ENCODE measurements around the gene PRKCH.
A peak's percentile ranks its signal among the peaks of the same experiment; 100 is the strongest.

Gene PRKCH

GRCh38 chr14:61524211-61524806, 202.9 kb downstream of the PRKCH start:
- Histone ChIP-seq H3K9me3 (ENCODE audit: control insufficient read depth, low read length) (no peaks in the 10 kb centered on the region), H3K9ac (ENCODE audit: low read length) (peak overlapping the region; percentile 47), H3K79me1 (replicated peaks; ENCODE audit: low read length, poor library complexity, severe bottlenecking) (peaks cover 10% of the 10 kb centered on the region), H3K4me3 (ENCODE audit: insufficient read depth in 1 of 2, low read depth in 1 of 2, low read length in 2 of 2) (no peak overlapping the region), H3K18ac (ENCODE audit: low read depth in 1 of 2, low read length in 2 of 2) (peak overlapping the region in 1 of 2 experiments; percentile 63), H3K23ac (ENCODE audit: low read length in 2 of 2) (no peak overlapping the region), H3K14ac (ENCODE audit: low read length in 2 of 2) (no peak overlapping the region), H2AK5ac (ENCODE audit: low read length, severe bottlenecking) (no peak overlapping the region), H4K8ac (ENCODE audit: low read length) (peak overlapping the region; percentile 62), H2AFZ (ENCODE audit: low read depth, low read length) (no peak overlapping the region), H3K36me3 (ENCODE audit: control insufficient read depth in 1 of 2, insufficient read depth in 2 of 2, low read depth in 1 of 2, low read length in 2 of 2) (no peaks in the 10 kb centered on the region), H3K27me3 (ENCODE audit: control insufficient read depth in 1 of 2, insufficient read depth in 1 of 2, low read length in 2 of 2) (no peaks in the 10 kb centered on the region), H2BK12ac (ENCODE audit: low read length in 2 of 2) (peak overlapping the region in 1 of 2 experiments; percentile 50), H2BK15ac (ENCODE audit: low read depth, poor library complexity, severe bottlenecking) (no peak overlapping the region), H4K91ac (ENCODE audit: low read length) (no peak overlapping the region), H3K27ac (ENCODE audit: low read length, poor library complexity, severe bottlenecking) (peak overlapping the region; percentile 96), H3K4me2 (ENCODE audit: low read length, poor library complexity, severe bottlenecking) (peak overlapping the region; percentile 13), H2BK5ac (ENCODE audit: low read depth, low read length, poor library complexity, severe bottlenecking) (peak overlapping the region; percentile 46), H3K4ac (ENCODE audit: low read depth in 1 of 2, low read length in 2 of 2) (peak overlapping the region in 1 of 2 experiments; percentile 11), H2BK120ac (ENCODE audit: low read depth, low read length) (no peak overlapping the region), H3K4me1 (ENCODE audit: control insufficient read depth, insufficient read depth, low read depth, low read length) (peaks cover 37% of the 10 kb centered on the region)
- peak; percentile 88 for DNase-seq
- 45% methylated on average over 3 of the region's 4 CpGs for WGBS

DNA sequence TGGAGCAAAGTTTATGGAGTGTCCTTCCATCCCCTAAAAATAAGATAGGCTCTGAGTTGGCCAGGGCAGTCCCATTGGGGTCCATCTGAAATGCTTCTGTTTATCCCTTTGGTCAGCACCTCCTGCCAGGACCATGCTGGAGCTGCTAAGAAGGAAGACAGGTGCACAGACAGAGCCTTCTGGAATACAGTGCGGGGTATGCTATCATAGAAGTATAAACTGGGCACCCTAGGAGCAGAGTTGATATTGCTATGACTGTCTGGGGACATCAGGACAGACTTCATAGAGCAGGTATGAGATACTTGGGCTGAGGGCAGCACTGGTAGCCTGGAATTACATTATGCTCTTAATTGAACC, 203.5 kb downstream of the PRKCH start:
- no peaks in the 10 kb centered on the region for H3K36me3 ChIP-seq (ENCODE audit: control insufficient read depth in 1 of 2, insufficient read depth in 2 of 2, low read depth in 1 of 2, low read length in 2 of 2)

DNA sequence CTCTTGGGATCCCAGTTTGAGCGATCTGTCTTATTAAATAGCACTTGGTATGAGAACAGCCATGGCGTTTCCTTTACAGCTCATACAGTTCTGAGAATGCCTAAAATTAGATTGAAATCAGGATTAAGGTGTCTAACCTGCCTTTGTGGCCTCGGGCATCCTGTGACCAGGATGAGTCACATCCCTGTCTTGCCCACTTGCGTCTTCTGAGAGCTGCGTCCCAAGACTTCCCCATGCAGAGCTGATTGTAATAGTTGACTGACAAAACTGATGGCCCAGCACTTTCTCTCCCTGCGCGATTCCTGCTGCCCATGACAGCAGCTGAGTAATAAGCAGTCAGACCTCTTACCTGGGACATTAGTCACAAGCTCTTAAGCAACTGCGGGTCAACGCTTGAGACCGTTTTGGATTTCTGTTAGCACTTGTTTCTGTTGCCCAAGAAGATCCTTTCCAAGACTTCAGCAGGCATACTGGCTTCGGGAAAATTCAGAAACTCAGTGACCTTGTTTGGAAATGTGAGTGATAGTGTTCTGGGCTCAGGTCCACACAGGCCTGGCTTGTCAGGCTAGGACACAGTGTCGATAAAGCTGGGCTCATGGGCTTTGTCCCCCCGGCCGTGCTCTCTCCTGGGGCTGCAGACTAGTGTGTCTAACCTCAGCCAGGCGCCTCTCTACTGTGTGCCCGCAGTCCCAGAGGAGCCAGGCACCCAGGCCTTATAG, 204.1 kb downstream of the PRKCH start:
- peak overlapping the region; percentile 52 to 54 for H3K4ac ChIP-seq (ENCODE audit: low read depth in 1 of 2, low read length in 2 of 2)
- no peak overlapping the region for H3K23ac ChIP-seq (ENCODE audit: low read length in 2 of 2)
- no peak overlapping the region for H2BK120ac ChIP-seq (ENCODE audit: low read depth, low read length)
- H3K79me1 ChIP-seq (replicated peaks; ENCODE audit: low read length, poor library complexity, severe bottlenecking) = peaks cover 10% of the 10 kb centered on the region
- DNase-seq = peak; percentile 91
- no peaks in the 10 kb centered on the region for H3K27me3 ChIP-seq (ENCODE audit: control insufficient read depth in 1 of 2, insufficient read depth in 1 of 2, low read length in 2 of 2)
- H3K36me3 ChIP-seq (ENCODE audit: control insufficient read depth in 1 of 2, insufficient read depth in 2 of 2, low read depth in 1 of 2, low read length in 2 of 2) = no peaks in the 10 kb centered on the region
- WGBS = 50% methylated on average over 16 of the region's 16 CpGs
- peaks cover 37% of the 10 kb centered on the region for H3K4me1 ChIP-seq (ENCODE audit: control insufficient read depth, insufficient read depth, low read depth, low read length)
- peak overlapping the region; percentile 42 for H2AFZ ChIP-seq (ENCODE audit: low read depth, low read length)
- H2BK5ac ChIP-seq (ENCODE audit: low read depth, low read length, poor library complexity, severe bottlenecking) = peak overlapping the region; percentile 95
- peak overlapping the region; percentile 45 for H4K91ac ChIP-seq (ENCODE audit: low read length)
- no peaks in the 10 kb centered on the region for H3K9me3 ChIP-seq (ENCODE audit: control insufficient read depth, low read length)
- peak overlapping the region; percentile 100 for H2AK5ac ChIP-seq (ENCODE audit: low read length, severe bottlenecking)
- H3K18ac ChIP-seq (ENCODE audit: low read depth in 1 of 2, low read length in 2 of 2) = peak overlapping the region; percentile 16 to 29
- H3K4me3 ChIP-seq (ENCODE audit: insufficient read depth in 1 of 2, low read depth in 1 of 2, low read length in 2 of 2) = no peak overlapping the region
- peak overlapping the region; percentile 47 for H4K8ac ChIP-seq (ENCODE audit: low read length)
- H3K27ac ChIP-seq (ENCODE audit: low read length, poor library complexity, severe bottlenecking) = peak overlapping the region; percentile 96
- H3K4me2 ChIP-seq (ENCODE audit: low read length, poor library complexity, severe bottlenecking) = peak overlapping the region; percentile 4
- peak overlapping the region; percentile 76 to 94 for H2BK12ac ChIP-seq (ENCODE audit: low read length in 2 of 2)
- H3K14ac ChIP-seq (ENCODE audit: low read length in 2 of 2) = peak overlapping the region in 1 of 2 experiments; percentile 93
- H2BK15ac ChIP-seq (ENCODE audit: low read depth, poor library complexity, severe bottlenecking) = peak overlapping the region; percentile 64
- H3K9ac ChIP-seq (ENCODE audit: low read length) = peak overlapping the region; percentile 47

More for the DNA sequence above, 203.5 kb downstream of the PRKCH start:
- peak overlapping the region; percentile 65 to 94 for H2BK12ac ChIP-seq (ENCODE audit: low read length in 2 of 2)
- H4K8ac ChIP-seq (ENCODE audit: low read length) = no peak overlapping the region
- H2BK15ac ChIP-seq (ENCODE audit: low read depth, poor library complexity, severe bottlenecking) = no peak overlapping the region
- H3K4me2 ChIP-seq (ENCODE audit: low read length, poor library complexity, severe bottlenecking) = peak overlapping the region; percentile 4
- no peak for DNase-seq
- no peak overlapping the region for H3K14ac ChIP-seq (ENCODE audit: low read length in 2 of 2)
- peak overlapping the region; percentile 47 for H3K9ac ChIP-seq (ENCODE audit: low read length)
- peak overlapping the region in 1 of 2 experiments; percentile 54 for H3K4ac ChIP-seq (ENCODE audit: low read depth in 1 of 2, low read length in 2 of 2)
- H3K23ac ChIP-seq (ENCODE audit: low read length in 2 of 2) = no peak overlapping the region
- no peaks in the 10 kb centered on the region for H3K9me3 ChIP-seq (ENCODE audit: control insufficient read depth, low read length)
- H2BK120ac ChIP-seq (ENCODE audit: low read depth, low read length) = no peak overlapping the region
- WGBS = 100% methylated on average over 1 of the region's 1 CpG
- H3K4me1 ChIP-seq (ENCODE audit: control insufficient read depth, insufficient read depth, low read depth, low read length) = peaks cover 37% of the 10 kb centered on the region
- no peak overlapping the region for H4K91ac ChIP-seq (ENCODE audit: low read length)
- no peak overlapping the region for H3K4me3 ChIP-seq (ENCODE audit: insufficient read depth in 1 of 2, low read depth in 1 of 2, low read length in 2 of 2)
- peak overlapping the region; percentile 95 for H2BK5ac ChIP-seq (ENCODE audit: low read depth, low read length, poor library complexity, severe bottlenecking)
- peak overlapping the region; percentile 100 for H2AK5ac ChIP-seq (ENCODE audit: low read length, severe bottlenecking)
- peak overlapping the region; percentile 52 to 61 for H3K18ac ChIP-seq (ENCODE audit: low read depth in 1 of 2, low read length in 2 of 2)
- H3K79me1 ChIP-seq (replicated peaks; ENCODE audit: low read length, poor library complexity, severe bottlenecking) = peaks cover 10% of the 10 kb centered on the region
- peak overlapping the region; percentile 96 for H3K27ac ChIP-seq (ENCODE audit: low read length, poor library complexity, severe bottlenecking)
- H2AFZ ChIP-seq (ENCODE audit: low read depth, low read length) = no peak overlapping the region
- H3K27me3 ChIP-seq (ENCODE audit: control insufficient read depth in 1 of 2, insufficient read depth in 1 of 2, low read length in 2 of 2) = no peaks in the 10 kb centered on the region

Data from mesenchymal stem cell (in vitro differentiated cells and primary cell).